HFFc6 (cell line): ENCODE results near the gene RNU7-1. TPM values are rescaled to one million over a fixed set of nuclear protein-coding genes. Genes with fewer than 3 reads are reported as not detected.

Source experiments
- DNase-seq: peaks from one replicate; pipeline ENCODE4 v3.0.0-alpha.2; 2018
- H3K27ac Mint-ChIP-seq: 2 replicates; pipeline ENCODE4 v1.8.0; 2020; ENCODE audit warnings: mild to moderate bottlenecking, mixed read lengths
- H3K27me3 Mint-ChIP-seq: 2 replicates; pipeline ENCODE4 v1.8.0; 2021; ENCODE audit warnings: mild to moderate bottlenecking, moderate library complexity, mixed read lengths; ENCODE audit not compliant: insufficient read depth
- H3K36me3 Mint-ChIP-seq: 2 replicates; pipeline ENCODE4 v1.8.0; 2021; ENCODE audit warnings: low read depth, mixed read lengths
- H3K4me1 Mint-ChIP-seq: 2 replicates; pipeline ENCODE4 v1.8.0; 2020; ENCODE audit warnings: low read depth, mixed read lengths
- H3K4me3 Mint-ChIP-seq: 2 replicates; pipeline ENCODE4 v1.8.0; 2020; ENCODE audit warnings: mild to moderate bottlenecking, moderate library complexity, mixed read lengths
- H3K9me3 Mint-ChIP-seq: 2 replicates; pipeline ENCODE4 v1.8.0; 2020; ENCODE audit warnings: mild to moderate bottlenecking, mixed read lengths
- long read RNA-seq: library from polyadenylated mRNA; unstranded; transcript quantifications from one replicate; pipeline ENCODE4 v2.0.0, GENCODE V29; 2019
- total RNA-seq, 6 experiments: library from RNA; stranded (reverse); fragmentation: NEBNext Ultra II Directional; extraction: Animal tissue kit (Norgen Biotek cat#: 25700); gene quantifications; 2 replicates in 1 of 6; 3 replicates in 5 of 6; pipeline ENCODE4 v1.2.3, GENCODE V29; 2021
- TF ChIP-seq, protein P1 (sequence below): fragments of 200-600 bp; sonication (generic); IDR thresholded peaks from 2 replicates; pipeline ENCODE4 v1.5.0; 2021; ENCODE audit warnings: antibody characterized with exemption, mild to moderate bottlenecking

Gene RNU7-1
- not detected for total RNA-seq
- long read RNA-seq: 0 reads

DNA sequence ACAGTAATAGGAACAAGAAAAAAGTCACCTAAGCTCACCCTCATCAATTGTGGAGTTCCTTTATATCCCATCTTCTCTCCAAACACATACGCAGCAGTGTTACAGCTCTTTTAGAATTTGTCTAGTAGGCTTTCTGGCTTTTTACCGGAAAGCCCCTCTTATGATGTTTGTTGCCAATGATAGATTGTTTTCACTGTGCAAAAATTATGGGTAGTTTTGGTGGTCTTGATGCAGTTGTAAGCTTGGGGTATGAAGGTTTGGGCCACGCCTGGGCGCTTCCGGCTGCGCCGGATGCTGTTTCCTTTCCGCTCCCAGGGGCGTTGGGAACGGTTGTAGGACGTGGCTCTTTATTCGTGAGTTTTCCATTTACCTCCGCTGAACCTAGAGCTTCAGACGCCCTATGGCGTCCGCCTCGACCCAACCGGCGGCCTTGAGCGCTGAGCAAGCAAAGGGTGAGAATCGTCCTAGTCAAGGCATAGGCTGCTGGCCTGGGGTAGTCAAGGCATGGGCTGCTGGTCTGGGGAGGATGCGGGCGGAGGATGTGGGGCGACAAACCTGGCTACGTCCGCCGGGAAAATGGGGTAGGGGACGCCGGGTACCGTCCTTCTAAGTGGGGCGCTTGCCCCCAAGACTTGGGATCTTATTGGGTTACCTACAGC, at the start of gene RNU7-1, which contains the start of gene C12orf57:
RNU7-1 (plus strand) TSS at position 95 of the 659 bp plus-strand sequence.
C12orf57 (plus strand) TSS at position 301 of the 659 bp plus-strand sequence; CDS start at position 401, 100 bp downstream.
- DNase-seq: peak; percentile 87
- H3K4me1 Mint-ChIP-seq: peaks cover 45% of the 10 kb centered on the region
- H3K27me3 Mint-ChIP-seq: peaks cover 27% of the 10 kb centered on the region
- H3K27ac Mint-ChIP-seq: peak within 1 kb of the TSS; percentile 100
- peaks cover 9% of the 10 kb centered on the region; the same call in 1 of the 2 replicates for H3K9me3 Mint-ChIP-seq
- H3K4me3 Mint-ChIP-seq: peak within 1 kb of the TSS; percentile 94
- peaks cover 26% of the 10 kb centered on the region for H3K36me3 Mint-ChIP-seq
- TF ChIP-seq, protein P1, sequence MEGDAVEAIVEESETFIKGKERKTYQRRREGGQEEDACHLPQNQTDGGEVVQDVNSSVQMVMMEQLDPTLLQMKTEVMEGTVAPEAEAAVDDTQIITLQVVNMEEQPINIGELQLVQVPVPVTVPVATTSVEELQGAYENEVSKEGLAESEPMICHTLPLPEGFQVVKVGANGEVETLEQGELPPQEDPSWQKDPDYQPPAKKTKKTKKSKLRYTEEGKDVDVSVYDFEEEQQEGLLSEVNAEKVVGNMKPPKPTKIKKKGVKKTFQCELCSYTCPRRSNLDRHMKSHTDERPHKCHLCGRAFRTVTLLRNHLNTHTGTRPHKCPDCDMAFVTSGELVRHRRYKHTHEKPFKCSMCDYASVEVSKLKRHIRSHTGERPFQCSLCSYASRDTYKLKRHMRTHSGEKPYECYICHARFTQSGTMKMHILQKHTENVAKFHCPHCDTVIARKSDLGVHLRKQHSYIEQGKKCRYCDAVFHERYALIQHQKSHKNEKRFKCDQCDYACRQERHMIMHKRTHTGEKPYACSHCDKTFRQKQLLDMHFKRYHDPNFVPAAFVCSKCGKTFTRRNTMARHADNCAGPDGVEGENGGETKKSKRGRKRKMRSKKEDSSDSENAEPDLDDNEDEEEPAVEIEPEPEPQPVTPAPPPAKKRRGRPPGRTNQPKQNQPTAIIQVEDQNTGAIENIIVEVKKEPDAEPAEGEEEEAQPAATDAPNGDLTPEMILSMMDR: no peak

DNA sequence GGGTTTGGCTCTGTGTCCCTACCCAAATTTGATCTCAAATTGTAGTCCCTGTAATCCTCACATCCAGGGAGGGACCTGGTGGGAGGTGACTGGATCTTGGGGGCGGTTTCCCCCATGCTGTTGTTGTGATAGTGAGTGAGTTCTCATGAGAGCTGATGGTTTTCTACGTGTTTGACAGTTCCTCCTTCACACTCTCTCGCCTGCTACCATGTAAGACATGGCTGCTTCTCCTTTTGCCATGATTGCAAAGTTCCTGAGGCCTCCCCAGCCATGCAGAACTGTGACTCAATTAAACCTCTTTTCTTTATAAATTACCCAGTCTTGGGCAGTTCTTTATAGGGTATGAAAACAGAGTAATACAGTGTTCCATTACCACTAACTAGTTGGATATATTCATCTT, 49.3 kb upstream of the RNU7-1 start:
- peaks cover 15% of the 10 kb centered on the region for H3K4me1 Mint-ChIP-seq
- DNase-seq: no peak
- H3K9me3 Mint-ChIP-seq: no peaks in the 10 kb centered on the region
- H3K4me3 Mint-ChIP-seq: no peak overlapping the region
- no peak overlapping the region for H3K27ac Mint-ChIP-seq
- 0 out of 2 replicates have a peak, but pooled peaks cover 4% of the 10 kb centered on the region for H3K36me3 Mint-ChIP-seq
- TF ChIP-seq, protein P1: no peak
- H3K27me3 Mint-ChIP-seq: peaks cover 3% of the 10 kb centered on the region

DNA sequence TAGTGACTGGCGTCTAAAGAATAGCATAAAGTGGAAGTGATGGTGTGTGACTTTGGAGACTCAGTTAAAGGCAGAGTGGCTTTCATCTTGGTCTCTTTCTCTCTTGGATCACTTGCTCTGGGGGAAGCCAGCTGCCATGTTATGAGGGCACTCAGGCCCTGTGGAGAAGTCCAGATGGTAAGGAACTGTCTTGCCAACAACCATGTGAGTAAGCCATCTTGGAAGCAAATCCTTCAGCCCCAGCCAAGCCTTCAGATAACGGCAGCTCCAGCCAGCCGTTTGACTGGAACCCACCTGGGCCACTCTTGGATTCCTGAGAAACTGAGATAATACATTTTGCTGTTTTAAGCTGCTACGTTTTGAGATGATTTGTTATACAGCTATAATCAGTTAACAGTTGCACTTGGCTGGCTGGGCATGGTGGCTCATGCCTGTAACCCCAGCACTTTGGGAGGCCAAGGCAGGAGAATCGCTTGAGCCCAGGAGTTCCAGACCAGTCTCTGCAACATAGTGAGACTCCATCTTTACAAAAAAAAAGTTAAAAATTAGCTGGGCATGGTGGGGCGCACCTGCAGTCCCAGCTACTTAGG, 46.7 kb upstream of the RNU7-1 start:
- Mint-ChIP-seq H3K27ac (no peak overlapping the region), H3K4me1 (no peaks in the 10 kb centered on the region), H3K4me3 (no peak overlapping the region), H3K9me3 (no peaks in the 10 kb centered on the region), H3K27me3 (peaks cover 3% of the 10 kb centered on the region), H3K36me3 (no peaks in the 10 kb centered on the region)
- TF ChIP-seq, protein P1: no peak
- DNase-seq: no peak

DNA sequence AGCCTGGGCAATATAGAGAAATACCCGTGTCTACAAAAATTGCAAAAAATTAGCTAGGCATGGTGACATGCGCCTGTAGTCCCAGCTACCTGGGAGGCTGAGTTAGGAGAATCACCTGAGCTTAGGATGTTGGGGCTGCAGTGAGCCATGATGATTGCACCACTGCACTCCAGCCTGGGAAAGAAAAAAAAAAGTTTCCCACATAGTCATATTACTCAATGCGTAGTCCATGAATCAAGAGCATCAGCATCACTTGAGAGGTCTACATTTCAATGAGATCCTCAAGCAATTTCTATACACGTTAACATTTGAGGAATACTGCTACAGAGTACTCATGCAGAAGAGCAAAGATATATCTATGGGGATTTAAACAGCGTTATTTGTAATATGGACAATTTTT, 44.2 kb upstream of the RNU7-1 start:
- Mint-ChIP-seq H3K4me3 (no peak overlapping the region), H3K27me3 (peaks cover 3% of the 10 kb centered on the region)
- no peak for DNase-seq

DNA sequence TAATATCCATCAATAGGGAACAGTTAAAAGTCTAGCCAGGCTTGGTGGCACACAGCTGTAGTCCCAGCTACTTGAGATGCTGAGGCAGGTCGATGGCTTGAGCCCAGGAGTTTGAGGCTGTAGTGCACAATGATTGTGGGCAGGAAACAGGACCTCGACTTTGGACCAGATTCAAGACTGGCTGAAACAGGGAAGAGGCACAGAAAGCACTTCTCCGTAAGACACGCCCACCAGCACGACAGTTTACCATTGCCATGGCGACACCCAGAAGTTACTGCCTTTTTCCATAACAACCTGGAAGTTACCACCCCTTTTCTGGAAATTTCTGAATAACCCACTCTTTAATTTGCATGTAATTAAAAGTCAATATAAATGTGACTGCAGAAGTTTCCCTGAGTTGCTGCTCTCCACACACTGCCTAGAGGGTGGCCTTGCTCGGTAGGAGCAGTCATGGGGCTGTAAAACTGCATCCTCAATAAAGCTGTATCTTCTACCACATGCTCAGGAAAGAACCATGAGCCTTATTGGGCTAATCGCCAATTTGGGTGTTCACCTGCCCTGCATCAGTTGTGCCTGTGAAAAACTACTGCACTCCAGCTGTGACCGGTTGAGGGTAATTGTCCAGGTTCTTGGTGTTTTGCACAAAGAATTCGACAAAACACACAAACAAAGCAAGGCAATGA, 43.6 kb upstream of the RNU7-1 start:
- H3K27me3 Mint-ChIP-seq: peaks cover 3% of the 10 kb centered on the region
- no peak for DNase-seq
- TF ChIP-seq, protein P1: no peak
- H3K4me3 Mint-ChIP-seq: no peak overlapping the region
- no peaks in the 10 kb centered on the region for H3K9me3 Mint-ChIP-seq
- no peak overlapping the region for H3K27ac Mint-ChIP-seq
- no peaks in the 10 kb centered on the region for H3K36me3 Mint-ChIP-seq
- H3K4me1 Mint-ChIP-seq: no peaks in the 10 kb centered on the region

More for the DNA sequence above, 44.2 kb upstream of the RNU7-1 start:
- Mint-ChIP-seq H3K4me1 (no peaks in the 10 kb centered on the region), H3K36me3 (no peaks in the 10 kb centered on the region), H3K9me3 (no peaks in the 10 kb centered on the region), H3K27ac (no peak overlapping the region)
- TF ChIP-seq, protein P1: no peak
